Measurements from ENCODE around the gene TMEM130.

Gene TMEM130

GRCh38 chr7:98866765-98867164 lies 3.0 kb downstream of the TMEM130 start:
- Histone ChIP-seq H3K36me3 (ENCODE audit: control insufficient read depth, insufficient read depth, low read length) (no peaks in the 10 kb centered on the region), H3K27ac (ENCODE audit: low read depth, low read length, severe bottlenecking) (no peak overlapping the region), H3K9me3 (ENCODE audit: control insufficient read depth, low read length) (no peaks in the 10 kb centered on the region), H3K4me1 (ENCODE audit: control insufficient read depth, insufficient read depth, low read length, poor library complexity, severe bottlenecking) (no peaks in the 10 kb centered on the region), H3K4me3 (ENCODE audit: extremely low read depth, insufficient read depth, low read length, poor library complexity, severe bottlenecking) (no peak overlapping the region)
- WGBS, 2 experiments (ENCODE audit: insufficient coverage in 2 of 2), result 77 to 94% methylated on average over 3 to 4 of the region's 7 CpGs

- H3K4me3 ChIP-seq (ENCODE audit: extremely low read depth, insufficient read depth, low read length, poor library complexity, severe bottlenecking), result no peak overlapping the region
- H3K9me3 ChIP-seq (ENCODE audit: control insufficient read depth, low read length), result no peaks in the 10 kb centered on the region
- WGBS, 2 experiments (ENCODE audit: insufficient coverage in 2 of 2), result 89 to 94% methylated on average over 8 to 9 of the region's 12 CpGs
- H3K4me1 ChIP-seq (ENCODE audit: control insufficient read depth, insufficient read depth, low read length, poor library complexity, severe bottlenecking), result no peaks in the 10 kb centered on the region
- H3K27ac ChIP-seq (ENCODE audit: low read depth, low read length, severe bottlenecking), result no peak overlapping the region
- H3K36me3 ChIP-seq (ENCODE audit: control insufficient read depth, insufficient read depth, low read length), result no peaks in the 10 kb centered on the region
Measured at GRCh38 chr7:98866351-98866750, 3.5 kb downstream of the TMEM130 start.

- Histone ChIP-seq H3K36me3 (ENCODE audit: control insufficient read depth, insufficient read depth, low read length) (no peaks in the 10 kb centered on the region), H3K9me3 (ENCODE audit: control insufficient read depth, low read length) (no peaks in the 10 kb centered on the region), H3K4me1 (ENCODE audit: control insufficient read depth, insufficient read depth, low read length, poor library complexity, severe bottlenecking) (no peaks in the 10 kb centered on the region), H3K27ac (ENCODE audit: low read depth, low read length, severe bottlenecking) (no peak overlapping the region), H3K4me3 (ENCODE audit: extremely low read depth, insufficient read depth, low read length, poor library complexity, severe bottlenecking) (no peak overlapping the region)
- 80 to 82% methylated on average over 12 to 13 of the region's 14 CpGs for WGBS, 2 experiments (ENCODE audit: insufficient coverage in 2 of 2)
Measured at GRCh38 chr7:98864731-98865453, 4.9 kb downstream of the TMEM130 start.

- Histone ChIP-seq H3K27ac (ENCODE audit: low read depth, low read length, severe bottlenecking) (no peak overlapping the region), H3K4me1 (ENCODE audit: control insufficient read depth, insufficient read depth, low read length, poor library complexity, severe bottlenecking) (no peaks in the 10 kb centered on the region), H3K9me3 (ENCODE audit: control insufficient read depth, low read length) (no peaks in the 10 kb centered on the region), H3K36me3 (ENCODE audit: control insufficient read depth, insufficient read depth, low read length) (no peaks in the 10 kb centered on the region), H3K4me3 (ENCODE audit: extremely low read depth, insufficient read depth, low read length, poor library complexity, severe bottlenecking) (no peak overlapping the region)
- WGBS, 2 experiments (ENCODE audit: insufficient coverage in 2 of 2), result 83 to 85% methylated on average over 1 to 2 of the region's 2 CpGs
Measured at GRCh38 chr7:98863601-98864000, 6.2 kb downstream of the TMEM130 start.

- Histone ChIP-seq H3K36me3 (ENCODE audit: control insufficient read depth, insufficient read depth, low read length) (no peaks in the 10 kb centered on the region), H3K9me3 (ENCODE audit: control insufficient read depth, low read length) (no peaks in the 10 kb centered on the region), H3K27ac (ENCODE audit: low read depth, low read length, severe bottlenecking) (no peak overlapping the region), H3K4me3 (ENCODE audit: extremely low read depth, insufficient read depth, low read length, poor library complexity, severe bottlenecking) (no peak overlapping the region), H3K4me1 (ENCODE audit: control insufficient read depth, insufficient read depth, low read length, poor library complexity, severe bottlenecking) (no peaks in the 10 kb centered on the region)
- 92 to 94% methylated on average over 26 to 29 of the region's 29 CpGs for WGBS, 2 experiments (ENCODE audit: insufficient coverage in 2 of 2)
Measured at GRCh38 chr7:98862716-98863420, 6.9 kb downstream of the TMEM130 start.

- 92 to 100% methylated on average over 1 to 2 of the region's 4 CpGs for WGBS, 2 experiments (ENCODE audit: insufficient coverage in 2 of 2)
- H3K36me3 ChIP-seq (ENCODE audit: control insufficient read depth, insufficient read depth, low read length), result no peaks in the 10 kb centered on the region
- H3K4me3 ChIP-seq (ENCODE audit: extremely low read depth, insufficient read depth, low read length, poor library complexity, severe bottlenecking), result no peak overlapping the region
- H3K4me1 ChIP-seq (ENCODE audit: control insufficient read depth, insufficient read depth, low read length, poor library complexity, severe bottlenecking), result no peaks in the 10 kb centered on the region
- no peak overlapping the region for H3K27ac ChIP-seq (ENCODE audit: low read depth, low read length, severe bottlenecking)
- H3K9me3 ChIP-seq (ENCODE audit: control insufficient read depth, low read length), result no peaks in the 10 kb centered on the region
Measured at GRCh38 chr7:98862203-98862602, 7.6 kb downstream of the TMEM130 start.

GRCh38 chr7:98860071-98860470 lies 9.7 kb downstream of the TMEM130 start:
- Histone ChIP-seq H3K27ac (ENCODE audit: low read depth, low read length, severe bottlenecking) (no peak overlapping the region), H3K4me3 (ENCODE audit: extremely low read depth, insufficient read depth, low read length, poor library complexity, severe bottlenecking) (no peak overlapping the region), H3K9me3 (ENCODE audit: control insufficient read depth, low read length) (no peaks in the 10 kb centered on the region), H3K36me3 (ENCODE audit: control insufficient read depth, insufficient read depth, low read length) (no peaks in the 10 kb centered on the region), H3K4me1 (ENCODE audit: control insufficient read depth, insufficient read depth, low read length, poor library complexity, severe bottlenecking) (no peaks in the 10 kb centered on the region)
- 87 to 90% methylated on average over 8 to 9 of the region's 12 CpGs for WGBS, 2 experiments (ENCODE audit: insufficient coverage in 2 of 2)

- no peak overlapping the region for H3K4me3 ChIP-seq (ENCODE audit: extremely low read depth, insufficient read depth, low read length, poor library complexity, severe bottlenecking)
- H3K9me3 ChIP-seq (ENCODE audit: control insufficient read depth, low read length), result no peaks in the 10 kb centered on the region
- H3K27ac ChIP-seq (ENCODE audit: low read depth, low read length, severe bottlenecking), result no peak overlapping the region
- no peaks in the 10 kb centered on the region for H3K36me3 ChIP-seq (ENCODE audit: control insufficient read depth, insufficient read depth, low read length)
- WGBS, 2 experiments (ENCODE audit: insufficient coverage in 2 of 2), result 88 to 93% methylated on average over 17 to 24 of the region's 24 CpGs
- peaks cover 14% of the 10 kb centered on the region for H3K4me1 ChIP-seq (ENCODE audit: control insufficient read depth, insufficient read depth, low read length, poor library complexity, severe bottlenecking)
Measured at GRCh38 chr7:98855610-98856422, 14.0 kb downstream of the TMEM130 start.

GRCh38 chr7:98852826-98853225 lies 17.0 kb downstream of the TMEM130 start:
- WGBS, 2 experiments (ENCODE audit: insufficient coverage in 2 of 2), result 69 to 81% methylated on average over 2 to 3 of the region's 4 CpGs

GRCh38 chr7:98848918-98849317 lies 20.9 kb downstream of the TMEM130 start:
- no peak overlapping the region for H3K27ac ChIP-seq (ENCODE audit: low read depth, low read length, severe bottlenecking)
- 100% methylated on average over 1 of the region's 3 CpGs for WGBS, 2 experiments (ENCODE audit: insufficient coverage in 2 of 2)
- peaks cover 8% of the 10 kb centered on the region for H3K4me1 ChIP-seq (ENCODE audit: control insufficient read depth, insufficient read depth, low read length, poor library complexity, severe bottlenecking)
- no peaks in the 10 kb centered on the region for H3K36me3 ChIP-seq (ENCODE audit: control insufficient read depth, insufficient read depth, low read length)
- no peak overlapping the region for H3K4me3 ChIP-seq (ENCODE audit: extremely low read depth, insufficient read depth, low read length, poor library complexity, severe bottlenecking)
- H3K9me3 ChIP-seq (ENCODE audit: control insufficient read depth, low read length), result peaks cover 9% of the 10 kb centered on the region

More at GRCh38 chr7:98852826-98853225, 17.0 kb downstream of the TMEM130 start:
- H3K27ac ChIP-seq (ENCODE audit: low read depth, low read length, severe bottlenecking), result peak overlapping the region; percentile 89
- H3K4me3 ChIP-seq (ENCODE audit: extremely low read depth, insufficient read depth, low read length, poor library complexity, severe bottlenecking), result no peak overlapping the region
- peaks cover 9% of the 10 kb centered on the region for H3K9me3 ChIP-seq (ENCODE audit: control insufficient read depth, low read length)
- peaks cover 14% of the 10 kb centered on the region for H3K4me1 ChIP-seq (ENCODE audit: control insufficient read depth, insufficient read depth, low read length, poor library complexity, severe bottlenecking)
- no peaks in the 10 kb centered on the region for H3K36me3 ChIP-seq (ENCODE audit: control insufficient read depth, insufficient read depth, low read length)

Data from mesodermal cell (in vitro differentiated cells).